CD4-positive, alpha-beta T cell treated with Interleukin-10 for 1 hour (primary cell): Measurements from ENCODE around the gene HAUS7.

Experiments used
- DNase-seq: peaks from one replicate; pipeline ENCODE4 v3.0.0-alpha.2; 2020

HAUS7 gene

DNA sequence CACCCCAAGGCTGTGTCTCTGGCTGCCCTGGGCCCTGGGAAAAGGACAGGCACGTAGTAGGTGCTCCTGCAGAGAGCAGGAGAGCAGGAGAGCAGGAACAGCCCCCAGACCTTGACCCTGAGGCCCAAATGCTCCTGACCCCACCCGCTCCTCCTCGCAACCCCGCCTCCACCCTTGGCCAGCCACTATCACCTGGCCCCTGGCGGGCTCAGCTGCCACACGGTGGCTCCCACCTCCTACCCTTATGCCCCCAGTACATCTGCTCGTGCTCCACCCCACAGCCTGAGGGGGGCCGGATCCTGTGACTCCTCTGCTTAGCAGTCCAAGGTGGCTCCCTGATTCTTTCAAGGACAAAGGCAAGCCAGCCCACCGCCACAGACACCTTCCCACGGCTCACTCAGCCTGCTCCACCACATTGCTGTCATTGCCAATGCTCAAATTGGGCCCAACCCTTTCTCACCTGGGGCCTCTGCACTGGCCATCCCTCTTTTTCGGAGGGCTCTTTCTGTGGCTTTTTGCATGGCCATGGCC is 5.4 kb upstream of the HAUS7 start:
- DNase-seq = no peak

DNA sequence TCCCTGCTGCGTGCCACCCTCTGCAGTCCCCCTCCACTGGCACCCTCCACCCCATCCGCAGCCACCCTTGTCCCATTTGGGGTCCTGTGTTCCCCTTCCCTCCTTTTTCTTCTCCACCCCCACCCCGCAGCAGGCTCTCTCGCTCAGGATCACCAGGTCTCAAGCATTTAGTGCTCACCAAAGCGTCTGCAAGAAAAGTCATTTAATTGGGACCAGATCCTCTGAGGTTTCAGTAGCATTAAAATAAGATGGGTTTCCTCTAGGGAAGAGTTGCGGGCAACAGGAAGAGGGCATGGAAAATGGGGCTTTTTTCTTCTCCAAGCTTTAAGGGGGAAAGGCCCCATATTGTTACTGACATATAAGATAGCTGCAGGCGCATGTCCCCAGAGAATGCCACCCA is 4.9 kb upstream of the HAUS7 start:
- DNase-seq = no peak

DNA sequence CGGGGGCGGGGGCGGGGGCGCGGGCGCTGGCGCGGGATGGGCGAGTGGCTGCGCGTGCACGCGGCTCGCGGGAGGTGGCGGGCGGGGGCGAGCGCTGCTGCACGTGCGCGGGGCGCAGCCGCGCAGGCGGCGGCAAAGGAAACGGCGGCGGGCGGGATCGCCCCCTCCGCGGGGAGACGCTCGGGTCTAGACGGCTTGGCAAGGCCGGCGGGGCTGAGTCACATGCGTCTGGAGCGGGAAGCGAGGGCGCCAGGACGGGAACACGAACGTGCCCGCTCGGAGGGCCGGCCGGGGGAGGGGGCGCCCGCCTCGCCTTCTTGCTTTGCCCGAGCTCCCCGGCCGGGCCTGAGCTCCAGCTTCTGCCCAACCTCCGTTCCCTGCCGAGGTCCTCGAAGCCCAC is 4.3 kb upstream of the HAUS7 start:
- DNase-seq = peak; percentile 59

DNA sequence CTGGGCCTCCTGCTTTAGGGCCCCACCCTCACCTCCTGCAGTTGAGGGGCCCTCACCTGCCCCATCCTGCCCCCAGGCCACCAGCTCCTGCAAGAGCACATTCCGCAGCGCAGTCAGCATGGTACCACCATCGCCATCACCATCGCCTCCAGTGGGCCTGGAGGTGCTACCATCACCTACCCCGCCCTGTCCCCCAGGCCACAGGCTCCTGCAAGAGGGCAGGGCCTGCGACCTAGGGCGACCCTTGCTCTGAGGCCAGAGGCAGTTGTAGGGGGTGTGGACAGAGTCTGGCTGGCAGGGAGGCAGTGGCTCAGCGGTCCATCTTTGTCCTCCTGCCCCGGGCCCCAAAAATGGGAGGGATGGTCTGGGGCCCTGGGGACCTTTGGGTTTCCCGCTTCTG is 3.9 kb upstream of the HAUS7 start:
- DNase-seq = no peak

DNA sequence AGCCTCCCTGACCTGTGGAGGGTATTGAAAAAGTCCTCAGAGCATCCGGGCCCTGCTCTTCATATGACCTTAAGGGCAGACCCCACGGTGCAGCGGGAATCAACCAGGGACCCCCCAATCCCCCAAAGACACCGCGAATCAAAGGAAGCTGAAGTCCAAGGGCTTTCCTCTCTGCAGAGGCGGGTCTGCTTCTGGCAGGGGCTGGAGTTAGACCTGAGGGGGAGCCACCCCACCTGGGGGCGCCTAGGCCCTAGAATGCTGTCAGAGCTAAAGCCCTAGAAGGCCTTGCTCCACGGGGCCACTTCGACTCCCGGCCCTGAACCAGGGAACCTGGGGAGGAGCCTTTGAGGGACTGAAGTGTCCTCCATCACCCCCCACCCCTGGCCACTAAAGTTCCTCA is 2.8 kb upstream of the HAUS7 start:
- DNase-seq = no peak

DNA sequence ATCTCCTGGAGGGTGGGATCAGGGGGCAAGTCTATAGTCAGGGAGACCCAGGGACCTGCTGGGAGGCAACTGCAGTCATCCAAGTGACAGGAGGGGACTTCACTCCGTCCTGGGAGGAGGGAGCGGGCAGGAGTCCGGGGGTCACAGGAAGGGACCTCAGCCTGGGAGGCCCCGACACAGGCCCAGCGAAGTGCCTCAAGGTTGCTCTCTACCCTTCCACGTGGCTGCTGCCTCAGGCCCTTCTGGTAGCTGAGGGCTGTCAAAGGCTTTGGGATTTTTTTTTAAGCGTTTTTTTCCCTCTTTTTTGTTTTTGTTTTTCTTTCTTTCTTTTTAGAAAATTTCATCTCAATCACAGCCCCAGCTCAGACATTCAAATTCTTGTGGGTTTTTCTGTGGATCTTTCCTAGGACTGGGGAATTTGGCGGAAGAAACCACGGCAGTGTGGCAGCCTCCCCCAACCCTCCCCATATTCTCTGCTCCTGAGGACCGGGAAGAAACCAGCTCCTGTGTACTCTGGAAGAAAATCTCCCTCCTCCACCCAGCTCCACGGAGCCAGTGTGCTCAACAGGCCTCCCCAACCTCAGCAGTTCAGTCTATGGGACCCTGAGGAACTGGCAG is 1.4 kb upstream of the HAUS7 start:
- no peak for DNase-seq

DNA sequence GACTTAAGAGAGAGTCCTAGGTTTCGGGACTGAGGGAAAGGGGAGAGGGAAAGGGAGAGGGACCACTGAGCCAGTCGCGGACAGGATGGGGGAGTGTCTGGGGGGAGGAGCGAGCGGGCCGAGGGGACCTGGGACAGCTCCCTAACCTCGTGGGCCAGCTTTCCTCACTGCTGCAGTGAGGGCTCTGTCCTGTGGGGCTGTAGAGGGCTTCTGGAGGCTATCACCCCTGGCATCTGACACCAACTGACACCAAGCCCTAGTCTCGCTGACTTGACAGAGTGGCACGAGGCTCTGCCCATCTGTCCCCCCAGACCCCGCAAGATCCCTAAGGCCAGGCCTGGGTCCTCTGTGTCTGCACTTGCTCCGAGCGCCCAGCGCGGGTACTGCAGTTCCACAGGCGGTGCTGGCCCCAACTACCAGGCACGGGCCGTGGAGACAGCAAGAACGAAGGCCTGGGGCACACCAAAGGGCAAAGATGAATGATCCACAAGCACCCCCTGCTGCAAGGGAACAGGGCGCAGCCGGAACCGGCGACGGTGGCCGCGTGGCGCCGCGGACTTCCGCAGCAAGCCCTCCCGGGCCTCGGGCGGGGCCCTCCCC is 465 bp downstream of the HAUS7 start:
- peak; percentile 2 for DNase-seq

DNA sequence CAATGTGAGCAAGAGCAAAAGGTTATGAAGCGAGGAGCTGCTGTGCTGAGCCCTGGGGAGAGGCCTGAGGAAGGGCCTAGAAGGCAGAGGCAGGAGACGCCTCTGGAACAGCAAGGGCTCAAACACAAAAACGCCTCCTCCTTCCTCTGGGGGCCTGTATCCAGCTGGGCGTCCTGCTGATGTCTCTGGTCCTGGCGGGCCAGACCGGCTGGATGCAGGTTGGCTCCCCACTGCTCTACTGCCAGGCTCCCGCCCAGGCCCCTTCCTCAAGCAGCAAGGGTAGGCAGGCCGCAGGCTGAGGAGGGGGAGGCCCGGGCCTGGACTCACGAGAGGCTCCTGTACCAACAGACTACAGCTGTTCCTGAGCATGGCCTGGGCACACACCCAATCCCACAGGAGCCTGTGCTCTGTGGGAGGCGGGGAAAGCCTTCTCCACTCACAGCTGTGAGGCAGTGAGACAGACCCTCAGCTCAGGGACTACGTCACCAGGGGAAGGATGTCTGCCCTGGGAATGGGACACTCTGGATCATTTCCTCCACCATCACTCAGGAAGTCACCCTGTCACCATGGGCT is 2.3 kb downstream of the HAUS7 start:
- no peak for DNase-seq

DNA sequence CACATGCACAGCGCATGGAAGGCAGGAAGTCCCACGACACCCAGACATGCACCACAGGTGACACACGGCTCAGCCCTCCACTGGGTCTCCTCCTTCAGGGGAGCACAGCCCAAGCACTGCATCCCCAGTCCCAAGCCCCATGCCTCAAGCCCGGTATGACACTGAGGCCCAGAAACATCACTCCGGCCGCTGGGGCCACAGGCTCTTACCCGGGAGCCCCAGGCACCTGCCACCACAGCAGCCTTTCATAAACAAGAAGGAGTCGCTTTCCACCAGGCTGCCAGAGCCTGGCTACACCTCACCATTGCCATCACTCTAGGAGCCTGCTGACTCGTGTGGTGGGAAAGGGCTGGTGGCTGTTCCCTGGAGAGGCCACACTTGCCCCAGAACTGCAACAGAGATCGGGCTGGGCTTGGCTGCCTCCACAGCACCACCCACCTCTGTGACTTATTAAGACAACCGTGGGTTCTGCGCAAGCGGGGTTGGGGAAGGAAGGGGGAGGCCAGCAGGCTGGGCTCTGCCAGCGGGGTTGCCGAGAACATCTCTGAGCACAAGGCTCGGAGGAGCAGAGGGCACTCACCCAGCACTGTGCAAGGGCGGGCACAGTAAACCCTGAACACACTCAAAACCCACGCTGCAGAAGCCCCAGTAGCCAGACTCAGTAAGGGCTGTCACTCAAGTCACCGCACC is 4.5 kb downstream of the HAUS7 start:
- no peak for DNase-seq

DNA sequence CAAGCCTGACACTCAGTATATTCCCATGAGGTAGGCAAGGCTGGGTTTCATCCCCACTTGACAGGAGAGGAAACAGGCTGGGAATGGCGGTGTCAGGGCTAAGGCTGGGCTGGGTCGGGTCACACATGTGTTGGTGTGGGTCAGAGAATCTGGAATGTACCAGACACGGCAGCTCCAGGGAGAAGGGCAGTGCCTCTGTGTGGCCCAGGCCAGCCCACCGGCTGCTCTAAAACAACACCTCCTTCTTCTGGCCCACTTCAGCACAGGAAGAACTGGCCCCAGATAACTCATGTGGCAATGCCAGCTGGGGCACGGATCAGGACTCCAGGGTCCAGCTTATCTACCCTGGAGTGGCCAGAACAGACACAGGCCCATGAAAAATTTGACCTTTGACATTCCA is 6.3 kb downstream of the HAUS7 start:
- DNase-seq = no peak

DNA sequence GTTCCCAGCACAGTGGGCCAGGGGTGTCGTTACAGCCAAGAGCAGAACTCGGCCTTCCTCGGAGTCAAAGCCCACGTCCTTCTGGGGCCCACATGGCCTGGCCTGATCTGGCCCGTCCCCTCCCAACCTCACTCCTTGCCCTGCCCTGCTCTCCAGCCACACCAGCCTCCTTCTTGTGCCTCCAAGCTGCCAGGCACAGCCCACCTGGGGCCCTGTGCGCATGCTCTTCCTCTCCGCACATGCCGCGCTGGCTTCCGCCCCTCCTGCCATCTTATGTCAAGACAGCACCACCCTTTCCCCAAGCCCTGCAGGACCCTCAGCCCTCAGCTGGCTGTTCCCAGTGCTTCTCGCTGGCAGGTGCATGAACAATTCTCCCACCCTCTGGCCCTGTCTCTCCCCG is 6.8 kb downstream of the HAUS7 start:
- no peak for DNase-seq

DNA sequence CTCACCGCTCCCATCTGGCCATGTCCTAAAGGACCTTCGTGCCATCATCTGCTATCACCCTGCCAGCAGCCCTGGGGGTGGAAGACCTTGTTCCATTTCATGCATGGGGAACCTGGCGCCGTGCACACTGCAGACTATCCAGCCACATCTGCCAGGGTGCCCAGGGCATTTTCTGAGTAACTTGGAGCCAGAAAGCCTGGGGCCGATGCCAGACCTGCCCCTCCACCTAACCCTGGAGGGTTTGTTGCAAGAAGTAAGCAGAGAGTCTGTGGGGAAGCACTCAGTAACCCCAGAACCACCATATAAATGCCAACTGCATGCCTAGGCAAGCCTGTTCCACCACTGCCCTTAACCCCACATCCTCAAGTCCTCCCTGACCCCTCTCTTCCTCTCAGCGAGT is 7.3 kb downstream of the HAUS7 start:
- DNase-seq = no peak

DNA sequence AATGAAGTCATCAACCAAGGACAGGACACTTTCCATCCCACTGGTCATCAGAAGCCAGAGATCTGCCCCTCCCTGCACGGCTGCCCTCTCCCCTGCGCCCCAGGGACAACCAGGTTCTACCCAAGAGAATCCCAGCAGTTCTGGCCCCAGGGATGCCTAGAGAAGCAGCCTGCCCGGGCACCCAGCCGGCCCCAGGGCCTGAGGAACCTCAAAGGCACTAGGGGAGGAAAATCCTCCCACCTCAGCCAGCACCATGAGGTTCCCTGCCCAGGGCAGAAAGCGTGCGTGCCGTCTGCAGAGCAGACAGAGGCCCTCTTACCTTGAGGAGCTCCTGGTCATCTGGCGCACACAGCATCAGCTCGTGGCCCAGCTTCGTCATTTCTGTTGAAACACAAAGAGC is 8.1 kb downstream of the HAUS7 start:
- DNase-seq = no peak

DNA sequence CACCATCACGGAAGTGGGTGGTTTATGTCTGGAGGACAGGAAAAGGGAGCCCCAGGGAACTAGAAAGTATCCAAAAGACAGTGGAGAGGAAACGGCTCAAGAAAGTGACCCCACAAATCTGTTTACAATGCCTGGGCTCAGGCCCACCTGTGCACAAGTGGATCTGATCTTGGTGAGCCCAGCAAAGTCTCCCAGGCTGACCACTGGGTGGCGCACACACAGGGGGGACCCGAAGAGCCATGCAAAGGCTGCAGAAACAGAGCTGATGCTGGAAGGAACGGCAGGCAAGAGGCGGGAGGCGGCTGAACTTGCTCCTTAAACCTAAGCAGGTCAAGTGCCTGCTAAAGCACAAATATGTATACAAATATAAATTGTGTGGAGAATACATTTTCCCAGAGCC is 9.6 kb downstream of the HAUS7 start:
- DNase-seq = peak; percentile 54

DNA sequence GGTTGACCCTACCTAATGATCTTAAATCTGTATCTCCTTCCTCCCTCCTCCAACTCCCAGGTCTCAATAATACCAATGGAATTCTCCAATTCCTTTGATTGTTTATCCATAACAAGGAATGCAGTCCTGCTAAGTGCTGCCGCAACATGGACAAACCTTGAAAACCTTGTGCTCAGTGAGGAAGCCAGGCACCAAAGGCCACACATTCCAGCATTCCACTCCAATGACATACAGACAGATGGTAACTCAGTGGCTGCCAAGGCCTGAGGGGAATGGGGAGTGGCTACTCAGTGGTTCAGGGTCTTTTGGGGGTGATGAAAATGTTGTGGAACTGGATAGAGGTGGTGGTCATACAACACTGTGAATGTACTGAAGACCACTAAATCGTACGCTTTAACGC is 10.4 kb downstream of the HAUS7 start:
- no peak for DNase-seq

DNA sequence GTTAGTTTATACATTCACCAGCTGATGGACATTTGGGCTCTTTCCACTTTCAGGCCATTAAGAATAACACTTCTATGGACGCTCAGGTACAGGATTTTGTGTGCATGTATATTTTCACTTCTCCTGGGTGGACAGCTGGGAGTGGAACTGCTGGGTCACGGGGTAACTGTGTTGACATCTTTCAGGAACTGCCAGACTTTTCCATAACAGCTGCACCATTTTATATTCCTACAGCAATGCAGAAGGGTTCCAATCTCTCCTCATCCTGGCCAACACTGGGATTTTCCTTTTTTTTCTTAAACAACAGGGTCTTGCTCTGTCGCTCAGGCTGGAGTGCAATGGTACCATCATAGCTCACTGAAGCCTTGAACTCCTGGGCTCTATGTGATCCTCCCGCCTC is 11.9 kb downstream of the HAUS7 start:
- DNase-seq = no peak

DNA sequence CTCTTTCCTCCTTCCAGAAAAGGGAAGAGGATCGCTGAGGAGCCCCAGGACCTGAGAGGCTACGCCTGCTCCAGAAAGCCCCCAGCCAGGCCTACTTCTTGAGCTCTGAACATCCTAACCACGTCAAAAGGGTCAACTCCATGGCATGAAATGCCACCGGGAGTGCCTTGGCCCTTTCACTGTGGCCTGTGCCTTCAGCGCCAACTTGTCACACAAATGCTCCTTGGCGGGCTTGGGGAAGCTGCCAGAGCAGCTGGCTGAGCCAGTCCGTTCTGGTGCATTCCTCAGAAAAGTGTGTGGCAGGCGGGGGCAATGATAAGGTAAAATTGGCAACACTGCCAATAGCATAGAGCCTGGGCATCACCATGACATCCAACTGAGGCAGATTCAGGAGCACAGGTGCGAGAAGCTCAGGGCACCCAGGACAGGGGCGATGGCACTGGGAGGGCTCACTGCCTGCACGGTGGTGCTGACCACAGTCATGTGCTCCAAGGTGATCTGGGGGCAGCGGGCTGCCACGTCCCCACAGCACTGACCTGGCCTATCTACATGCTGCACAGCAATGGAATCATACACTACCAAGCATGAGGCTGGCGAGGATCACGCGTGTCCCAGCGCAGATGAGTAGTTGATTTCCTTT is 12.4 kb downstream of the HAUS7 start:
- no peak for DNase-seq

DNA sequence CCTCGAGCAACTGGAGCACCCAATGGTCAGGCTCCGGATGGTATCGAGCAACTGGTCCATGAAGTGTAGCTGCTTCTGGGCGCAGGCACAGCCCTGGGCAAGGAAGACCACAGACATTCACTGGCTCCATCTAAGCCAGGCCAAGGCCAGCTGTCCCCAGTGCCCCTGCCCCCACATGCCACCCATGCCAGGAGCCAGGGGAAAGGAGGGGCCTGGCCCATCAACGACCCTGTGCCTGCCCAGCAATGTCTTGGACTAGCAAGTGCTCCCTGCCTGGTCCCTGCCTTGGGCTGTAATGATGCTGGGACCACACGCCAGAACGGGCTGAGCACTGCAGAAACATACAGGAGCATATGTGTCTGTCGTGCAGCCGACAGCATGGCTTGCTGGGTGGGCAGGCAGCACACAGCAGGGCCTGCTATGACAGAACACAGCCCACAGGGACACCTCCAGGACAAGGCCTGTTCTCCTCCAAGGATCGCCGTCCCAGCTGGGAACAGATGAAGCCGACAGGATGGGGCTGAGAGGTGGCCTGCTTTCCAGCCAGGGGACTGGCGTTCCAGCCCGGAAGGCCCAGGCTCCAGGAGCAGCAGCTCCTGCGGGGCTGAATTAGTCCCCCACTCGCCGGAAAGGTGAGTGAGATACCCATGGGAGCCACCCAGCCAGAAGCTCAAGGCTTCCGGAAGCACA is 13.1 kb downstream of the HAUS7 start:
- no peak for DNase-seq

DNA sequence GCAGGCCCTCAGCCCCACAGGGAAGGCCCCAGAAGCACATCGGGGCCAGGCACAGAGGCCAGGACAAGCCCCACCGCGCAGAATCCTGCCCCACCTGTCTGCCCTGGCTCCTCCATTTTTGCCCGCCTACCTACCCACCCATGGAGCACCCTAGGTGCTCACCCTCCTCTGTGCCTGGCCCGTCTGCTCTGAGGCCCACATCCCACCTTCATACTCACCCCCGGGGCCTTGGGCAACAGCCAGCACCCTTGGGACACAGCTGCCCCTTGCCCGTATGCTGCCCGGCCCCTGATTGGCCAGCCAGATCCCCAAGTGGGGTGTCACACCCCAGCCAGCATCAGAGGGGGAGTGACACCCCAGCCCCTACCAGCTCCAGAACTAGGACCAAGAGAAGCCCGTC is 13.7 kb downstream of the HAUS7 start:
- DNase-seq = no peak

DNA sequence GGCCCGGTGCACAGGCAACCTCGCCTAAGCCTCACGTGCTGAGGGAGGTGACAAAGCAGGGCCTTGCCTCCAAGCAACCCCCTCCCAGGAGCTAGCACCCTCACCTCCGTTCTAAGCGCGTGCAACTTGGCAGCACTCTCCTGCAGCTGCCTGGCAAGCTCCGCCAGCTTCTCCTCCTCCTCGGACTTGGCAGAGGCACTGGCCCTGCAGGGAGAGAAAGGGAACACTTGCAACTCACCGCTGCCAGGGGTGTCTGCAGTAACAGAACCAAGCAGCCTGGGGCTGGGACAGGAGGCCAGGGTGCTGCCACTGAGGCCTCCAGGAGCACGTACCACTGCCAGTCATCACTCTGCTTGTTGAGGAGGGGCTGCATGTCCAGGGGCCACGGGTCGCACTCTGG is 14.2 kb downstream of the HAUS7 start:
- DNase-seq = no peak

DNA sequence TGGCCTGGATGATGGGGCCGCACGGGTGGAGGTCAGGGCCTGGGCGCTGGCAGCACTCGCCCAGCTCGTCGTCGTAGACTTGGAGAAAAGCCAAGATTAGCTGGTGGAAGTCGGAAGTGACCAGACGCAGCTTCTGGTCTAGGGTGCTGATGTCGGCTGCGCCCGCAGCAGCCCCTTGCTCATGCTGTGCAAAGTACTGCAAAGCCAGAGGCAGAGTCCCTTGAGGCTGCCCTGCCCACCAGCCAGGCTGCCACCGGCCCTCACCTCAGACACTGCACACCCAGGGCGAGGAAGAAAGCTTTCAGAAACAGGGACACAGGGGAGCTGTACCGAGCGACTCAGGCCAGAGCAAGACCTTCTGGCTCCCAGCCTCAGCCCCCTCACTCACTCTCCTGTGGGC is 14.8 kb downstream of the HAUS7 start:
- no peak for DNase-seq

DNA sequence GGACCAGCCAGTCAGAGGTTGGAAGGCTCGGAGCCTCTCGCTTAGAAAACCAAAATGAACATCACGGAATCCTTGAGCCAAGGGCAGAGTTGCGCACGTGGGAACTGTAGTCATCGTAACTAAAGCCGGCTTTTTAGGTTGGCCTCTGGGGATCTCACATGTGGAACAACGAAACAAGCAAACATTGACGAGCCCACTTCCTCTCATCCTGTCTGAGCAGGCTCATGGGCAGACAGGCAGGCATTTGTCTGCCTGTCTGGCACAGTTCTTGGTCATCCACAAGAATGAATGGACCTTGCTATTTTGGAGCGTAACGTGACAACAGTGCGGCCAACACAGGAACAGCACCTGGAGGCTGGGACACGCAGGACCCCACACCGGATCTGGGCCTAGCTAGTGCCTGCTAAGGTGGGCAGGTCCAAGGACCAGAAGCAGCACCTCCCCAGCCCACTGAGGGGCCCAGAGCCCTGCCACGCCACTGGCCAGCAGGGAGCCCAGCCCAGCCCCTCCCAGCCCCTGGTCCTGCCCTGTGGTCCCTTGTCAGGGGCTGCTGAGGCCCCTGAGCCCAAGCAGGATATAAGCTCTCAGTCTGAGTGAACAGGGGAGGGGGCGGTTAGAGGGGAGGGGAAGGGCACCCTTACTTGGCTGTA is 15.3 kb downstream of the HAUS7 start:
- DNase-seq = no peak

DNA sequence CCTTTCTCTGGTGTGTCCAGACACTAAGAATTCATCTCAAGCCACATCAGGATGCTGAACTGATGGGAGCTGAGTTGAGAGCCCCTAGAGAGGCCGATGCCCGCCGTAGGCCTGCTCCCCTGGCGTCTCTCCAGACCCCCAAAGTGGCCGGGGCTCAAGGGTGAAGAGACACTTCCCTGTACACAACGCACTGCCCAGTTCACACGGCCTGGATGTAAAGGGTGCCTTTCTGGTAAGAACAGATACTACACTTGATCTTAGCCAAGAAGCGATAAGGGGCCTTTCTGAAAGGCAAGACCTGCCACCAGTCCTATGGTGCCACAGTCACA is 19.5 kb downstream of the HAUS7 start:
- no peak for DNase-seq
